ENCODE results near the gene MLLT1. TPM values are rescaled to one million over a fixed set of nuclear protein-coding genes. Genes with fewer than 3 reads are reported as not detected.

The MLLT1 gene
- total RNA-seq, 1 donor from 2014 or later: 106 TPM

GRCh38 chr19:6261883-6262282 is 17.9 kb downstream of the MLLT1 start:
- DNase-seq (ENCODE audit: low spot score, unreplicated experiment): no peak
- TF ChIP-seq CTCF (IDR thresholded peaks at IDR 0.05; ENCODE audit: unreplicated experiment): no peak
- H3K27me3 Mint-ChIP-seq: no peaks in the 10 kb centered on the region
- no peaks in the 10 kb centered on the region for H3K9me3 Mint-ChIP-seq (ENCODE audit: low read depth)
- H3K27ac Mint-ChIP-seq: no peak overlapping the region
- peaks cover 2% of the 10 kb centered on the region for H3K4me1 Mint-ChIP-seq (ENCODE audit: low read depth)
- no peak overlapping the region for H3K4me3 Mint-ChIP-seq (ENCODE audit: low read depth)
- H3K36me3 Mint-ChIP-seq (ENCODE audit: insufficient read depth): peaks cover 22% of the 10 kb centered on the region

- Mint-ChIP-seq H3K4me1 (ENCODE audit: low read depth) (peaks cover 2% of the 10 kb centered on the region), H3K27me3 (no peaks in the 10 kb centered on the region), H3K9me3 (ENCODE audit: low read depth) (no peaks in the 10 kb centered on the region), H3K27ac (peak overlapping the region; percentile 67), H3K4me3 (ENCODE audit: low read depth) (no peak overlapping the region), H3K36me3 (ENCODE audit: insufficient read depth) (peaks cover 23% of the 10 kb centered on the region)
- no peak for DNase-seq (ENCODE audit: low spot score, unreplicated experiment)
- TF ChIP-seq CTCF (IDR thresholded peaks at IDR 0.05; ENCODE audit: unreplicated experiment): peak; percentile 61
Measured at GRCh38 chr19:6260912-6261650, 18.7 kb downstream of the MLLT1 start.

GRCh38 chr19:6260376-6260775 is 19.4 kb downstream of the MLLT1 start:
- DNase-seq (ENCODE audit: low spot score, unreplicated experiment): no peak
- Mint-ChIP-seq H3K27ac (no peak overlapping the region), H3K27me3 (no peaks in the 10 kb centered on the region), H3K4me3 (ENCODE audit: low read depth) (no peak overlapping the region), H3K36me3 (ENCODE audit: insufficient read depth) (peaks cover 23% of the 10 kb centered on the region), H3K9me3 (ENCODE audit: low read depth) (no peaks in the 10 kb centered on the region), H3K4me1 (ENCODE audit: low read depth) (peaks cover 2% of the 10 kb centered on the region)
- TF ChIP-seq CTCF (IDR thresholded peaks at IDR 0.05; ENCODE audit: unreplicated experiment): no peak

- Mint-ChIP-seq H3K36me3 (ENCODE audit: insufficient read depth) (peaks cover 26% of the 10 kb centered on the region), H3K9me3 (ENCODE audit: low read depth) (no peaks in the 10 kb centered on the region), H3K4me1 (ENCODE audit: low read depth) (peaks cover 4% of the 10 kb centered on the region), H3K27me3 (no peaks in the 10 kb centered on the region), H3K27ac (no peak overlapping the region), H3K4me3 (ENCODE audit: low read depth) (no peak overlapping the region)
- no peak for TF ChIP-seq CTCF (IDR thresholded peaks at IDR 0.05; ENCODE audit: unreplicated experiment)
- no peak for DNase-seq (ENCODE audit: low spot score, unreplicated experiment)
Measured at GRCh38 chr19:6259312-6259861, 20.4 kb downstream of the MLLT1 start.

- TF ChIP-seq CTCF (IDR thresholded peaks at IDR 0.05; ENCODE audit: unreplicated experiment): no peak
- Mint-ChIP-seq H3K4me3 (ENCODE audit: low read depth) (no peak overlapping the region), H3K27me3 (no peaks in the 10 kb centered on the region), H3K4me1 (ENCODE audit: low read depth) (peaks cover 6% of the 10 kb centered on the region), H3K27ac (no peak overlapping the region), H3K36me3 (ENCODE audit: insufficient read depth) (peaks cover 26% of the 10 kb centered on the region), H3K9me3 (ENCODE audit: low read depth) (no peaks in the 10 kb centered on the region)
- DNase-seq (ENCODE audit: low spot score, unreplicated experiment): no peak
Measured at GRCh38 chr19:6258812-6259311, 20.9 kb downstream of the MLLT1 start.

Data from progenitor cell of endocrine pancreas (in vitro differentiated cells).